T-helper 2 cell treated with Interferon-gamma antibody and Interleukin-4, amounts not matched to agents 100 ng/mL and 5 ng/mL, for 36 hours (primary cell): ENCODE measurements around the gene TBC1D10B. TPM values are rescaled to one million over a fixed set of nuclear protein-coding genes. Genes with fewer than 3 reads are reported as not detected.
"Not testable (repeated sequence)": the region's sequence is repeated elsewhere in the genome, so short reads cannot be mapped to it uniquely, and the experiment has no call there.

Experiments
- intact Hi-C: fragments of 100-400 bp; cut with micrococcal nuclease; formaldehyde crosslinking; loops from one replicate; pipeline ENCODE4 v1.15.1; 2023
- total RNA-seq: library from RNA; stranded (reverse); gene quantifications from 2 replicates; pipeline ENCODE4 v1.2.3, GENCODE V29; 2022

TBC1D10B gene
- total RNA-seq, 1 donor from 2014 or later, result 74.2 TPM

- intact Hi-C loops, result loop anchor here (5.0 kb wide), 1 partner anchor 51 kb away; the partner anchor contains the start of gene ZNF771
Observed at GRCh38 chr16:30356401-30357084, 13.8 kb downstream of the TBC1D10B start.

GRCh38 chr16:30355954-30356308 lies 14.4 kb downstream of the TBC1D10B start:
- intact Hi-C loops, result loop anchor here (1.0 to 5.0 kb wide), 3 partner anchors 14 to 51 kb away; partner anchors contain the start of genes TBC1D10B and ZNF771

- intact Hi-C loops, result loop anchor here (1.0 to 5.0 kb wide), 3 partner anchors 15 to 52 kb away; partner anchors contain the start of genes TBC1D10B and ZNF771
Observed at GRCh38 chr16:30355144-30355953, 14.9 kb downstream of the TBC1D10B start, which contains the start of gene CD2BP2. CD2BP2 (minus strand) TSS chr16:30355308; CDS start chr16:30354681, 627 bp downstream.

GRCh38 chr16:30354423-30355143 lies 15.7 kb downstream of the TBC1D10B start:
- intact Hi-C loops, result loop anchor here (1.0 to 5.0 kb wide), 3 partner anchors 16 to 53 kb away; partner anchors contain the start of genes TBC1D10B and ZNF771

GRCh38 chr16:30353438-30354129 lies 16.7 kb downstream of the TBC1D10B start:
- intact Hi-C loops, result loop anchor here (2.0 kb wide), 1 partner anchor 19 kb away; no protein-coding TSS in a partner anchor

GRCh38 chr16:30352488-30353401 lies 17.5 kb downstream of the TBC1D10B start:
- intact Hi-C loops, result no loop called here

GRCh38 chr16:30351586-30352419 lies 18.5 kb downstream of the TBC1D10B start:
- intact Hi-C loops, result no loop called here

GRCh38 chr16:30351001-30351441 lies 19.3 kb downstream of the TBC1D10B start:
- intact Hi-C loops, result no loop called here

- intact Hi-C loops, result no loop called here
Observed at GRCh38 chr16:30350134-30350871, 20.0 kb downstream of the TBC1D10B start.

GRCh38 chr16:30349675-30350074 lies 20.6 kb downstream of the TBC1D10B start:
- intact Hi-C loops, result no loop called here

- intact Hi-C loops, result no loop called here
Observed at GRCh38 chr16:30348929-30349328, 21.4 kb downstream of the TBC1D10B start.

GRCh38 chr16:30348113-30348512 lies 22.2 kb downstream of the TBC1D10B start:
- intact Hi-C loops, result no loop called here

GRCh38 chr16:30346286-30346685 lies 24.0 kb downstream of the TBC1D10B start:
- intact Hi-C loops, result no loop called here

- intact Hi-C loops, result not testable (repeated sequence)
Observed at GRCh38 chr16:30343491-30343820, 26.8 kb downstream of the TBC1D10B start.

- intact Hi-C loops, result no loop called here
Observed at GRCh38 chr16:30342751-30343490, 27.4 kb downstream of the TBC1D10B start.

GRCh38 chr16:30341971-30342370 lies 28.3 kb downstream of the TBC1D10B start:
- intact Hi-C loops, result not testable (repeated sequence)

GRCh38 chr16:30340621-30341020 lies 29.7 kb downstream of the TBC1D10B start:
- intact Hi-C loops, result no loop called here
